Measurements from ENCODE around the gene ZSWIM7. TPM values are rescaled to one million over a fixed set of nuclear protein-coding genes. Genes with fewer than 3 reads are reported as not detected.

ZSWIM7 gene, protein sequence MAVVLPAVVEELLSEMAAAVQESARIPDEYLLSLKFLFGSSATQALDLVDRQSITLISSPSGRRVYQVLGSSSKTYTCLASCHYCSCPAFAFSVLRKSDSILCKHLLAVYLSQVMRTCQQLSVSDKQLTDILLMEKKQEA
- 27.4 TPM for total RNA-seq
- long read RNA-seq, partial matches to known transcripts: 1 of 32 reads
- long read RNA-seq, other reads (novel, unspliced or antisense): 16 of 32 reads

GRCh38 chr17:15999141-15999973 lies at the start of gene ZSWIM7, which contains the start of gene TTC19:
Gene ZSWIM7 (minus strand): TSS chr17:15999704. CDS start chr17:15999594, 110 bp downstream.
Gene TTC19 (plus strand): TSS chr17:15999824. CDS start chr17:15999849, 25 bp downstream.
- no peaks in the 10 kb centered on the region for H3K9me3 ChIP-seq
- intact Hi-C loops (cut with DNase I): no loop called here

DNA sequence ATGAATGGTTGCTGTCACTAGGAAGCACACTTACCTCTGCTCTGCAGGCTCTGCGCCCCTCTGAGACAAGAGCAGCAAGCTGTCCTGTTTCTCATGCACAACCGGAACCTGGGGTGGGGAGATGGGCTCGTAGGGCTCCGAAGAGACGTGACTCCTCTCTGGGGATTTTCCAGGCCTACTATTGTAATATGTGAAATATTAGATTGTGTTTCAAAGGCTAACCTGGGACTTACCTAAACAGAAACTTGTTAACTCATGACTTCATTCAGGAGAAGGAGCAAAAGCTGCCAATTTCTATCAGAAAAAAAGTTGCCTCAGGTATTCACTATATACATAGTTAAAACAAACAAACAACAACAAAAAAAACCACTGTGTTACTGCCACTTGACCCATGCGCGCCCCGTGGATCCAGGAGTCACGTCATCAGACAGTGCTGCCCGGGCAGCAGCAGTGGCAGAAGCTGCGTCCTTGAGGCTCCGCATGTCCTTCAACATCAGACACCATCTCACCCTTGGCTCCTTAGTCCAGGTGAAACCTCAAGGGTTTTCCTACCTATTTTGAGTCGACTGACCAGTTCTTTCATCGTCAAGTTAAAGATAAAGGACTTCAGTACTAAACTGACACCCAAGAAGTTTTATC lies 49.4 kb upstream of the ZSWIM7 start:
- no peak overlapping the region for H3K27ac ChIP-seq
- no peaks in the 10 kb centered on the region for H3K9me3 ChIP-seq
- H3K27me3 ChIP-seq: no peaks in the 10 kb centered on the region
- DNase-seq (no peak), ATAC-seq (peak; percentile 46)
- no peak for TF ChIP-seq CTCF (IDR thresholded peaks at IDR 0.05)
- H3K4me3 ChIP-seq: no peak overlapping the region
- H3K36me3 ChIP-seq: peaks cover 69% of the 10 kb centered on the region
- H3K4me1 ChIP-seq: no peaks in the 10 kb centered on the region
- intact Hi-C loops (cut with DNase I): no loop called here

More at GRCh38 chr17:15999141-15999973, at the start of gene ZSWIM7, which contains the start of gene TTC19:
- H3K36me3 ChIP-seq: peaks cover 31% of the 10 kb centered on the region
- DNase-seq (peak; percentile 99), ATAC-seq (peak; percentile 97)
- H3K4me3 ChIP-seq: peak within 1 kb of the TSS; percentile 84
- peak within 1 kb of the TSS; percentile 90 for H3K27ac ChIP-seq
- H3K27me3 ChIP-seq: no peaks in the 10 kb centered on the region
- peak; percentile 14 for TF ChIP-seq CTCF (IDR thresholded peaks at IDR 0.05)
- H3K4me1 ChIP-seq: peaks cover 16% of the 10 kb centered on the region

- TF ChIP-seq CTCF (IDR thresholded peaks at IDR 0.05): no peak
- no peak for ATAC-seq
- no peak for DNase-seq
- Histone ChIP-seq H3K27me3 (no peaks in the 10 kb centered on the region), H3K4me3 (no peak overlapping the region), H3K27ac (no peak overlapping the region), H3K4me1 (no peaks in the 10 kb centered on the region), H3K36me3 (peaks cover 78% of the 10 kb centered on the region), H3K9me3 (no peaks in the 10 kb centered on the region)
- intact Hi-C loops (cut with DNase I): no loop called here
Observed at GRCh38 chr17:16046966-16047365, 47.5 kb upstream of the ZSWIM7 start.

- H3K36me3 ChIP-seq: peaks cover 97% of the 10 kb centered on the region
- TF ChIP-seq CTCF (IDR thresholded peaks at IDR 0.05): no peak
- no peak overlapping the region for H3K4me3 ChIP-seq
- DNase-seq (no peak), ATAC-seq (peak; percentile 40)
- H3K27me3 ChIP-seq: no peaks in the 10 kb centered on the region
- no peaks in the 10 kb centered on the region for H3K4me1 ChIP-seq
- no peak overlapping the region for H3K27ac ChIP-seq
- no peaks in the 10 kb centered on the region for H3K9me3 ChIP-seq
- intact Hi-C loops (cut with DNase I): no loop called here
Observed at GRCh38 chr17:16044487-16044886, 45.0 kb upstream of the ZSWIM7 start.

DNA sequence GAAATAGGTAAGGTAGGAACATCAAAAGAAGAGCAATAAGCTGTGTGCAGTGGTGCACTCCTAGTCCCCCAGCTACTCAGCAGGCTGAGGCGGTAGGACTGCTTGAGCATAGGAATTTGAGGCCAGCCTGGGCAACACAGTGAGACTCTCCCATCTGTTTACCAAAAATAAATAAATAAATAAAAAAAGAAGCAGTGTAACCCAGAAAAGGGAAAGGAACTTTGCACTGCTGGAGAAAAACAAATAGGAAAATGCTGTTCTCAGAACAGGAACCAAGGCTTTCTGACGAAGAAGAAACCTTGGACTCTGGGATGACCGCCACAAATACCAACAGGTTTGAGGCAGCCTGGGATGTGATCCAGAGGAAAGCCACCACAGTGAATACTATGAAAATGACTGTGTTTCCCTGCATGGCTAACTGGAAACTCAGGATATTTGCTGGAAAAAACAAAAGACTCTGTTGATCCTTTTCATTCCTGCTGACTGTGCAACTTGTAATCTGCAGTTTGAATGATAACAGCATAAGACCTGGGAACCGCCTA lies 41.3 kb upstream of the ZSWIM7 start:
- DNase-seq (no peak), ATAC-seq (no peak)
- Histone ChIP-seq H3K36me3 (peaks cover 99% of the 10 kb centered on the region), H3K4me1 (no peaks in the 10 kb centered on the region), H3K27ac (peak overlapping the region; percentile 36), H3K9me3 (no peaks in the 10 kb centered on the region), H3K4me3 (no peak overlapping the region), H3K27me3 (no peaks in the 10 kb centered on the region)
- intact Hi-C loops (cut with DNase I): no loop called here
- no peak for TF ChIP-seq CTCF (IDR thresholded peaks at IDR 0.05)

Measured in upper lobe of right lung (tissue), 1 donor.